ENCODE results near the gene ADAMTSL5.
A peak's percentile ranks its signal among the peaks of the same experiment; 100 is the strongest.

Gene ADAMTSL5

GRCh38 chr19:1457031-1457739, 55.6 kb downstream of the ADAMTSL5 start:
- peak; percentile 8 for TF ChIP-seq CTCF (conservative IDR thresholded peaks at IDR 0.05; ENCODE audit: low read depth, low read length)
- DNase-seq (ENCODE audit: low read depth), result no peak
- no peak overlapping the region for H3K4me3 ChIP-seq (ENCODE audit: low read depth, low read length)

GRCh38 chr19:1456121-1456900, 56.5 kb downstream of the ADAMTSL5 start:
- TF ChIP-seq CTCF (conservative IDR thresholded peaks at IDR 0.05; ENCODE audit: low read depth, low read length), result no peak
- DNase-seq (ENCODE audit: low read depth), result no peak
- H3K4me3 ChIP-seq (ENCODE audit: low read depth, low read length), result no peak overlapping the region

GRCh38 chr19:1455336-1456120, 57.3 kb downstream of the ADAMTSL5 start:
- peak; percentile 47 for DNase-seq (ENCODE audit: low read depth)
- no peak overlapping the region for H3K4me3 ChIP-seq (ENCODE audit: low read depth, low read length)
- TF ChIP-seq CTCF (conservative IDR thresholded peaks at IDR 0.05; ENCODE audit: low read depth, low read length), result no peak
